K562 (cell line): ENCODE data around the gene CRABP2. TPM values are rescaled to one million over a fixed set of nuclear protein-coding genes. Genes with fewer than 3 reads are reported as not detected.

ENCODE experiments used
- ARID4B ChIP-seq: sonication (generic); formaldehyde crosslinking; IDR thresholded peaks from 2 replicates; pipeline ENCODE4 v1.8.0; 2022; ENCODE audit warnings: mild to moderate bottlenecking, missing genetic modification reagents
- BRD9 ChIP-seq: fragments of 450-650 bp; IDR thresholded peaks from 2 replicates; pipeline ENCODE4 v1.6.1; 2018; ENCODE audit warnings: low read depth; ENCODE audit not compliant: partially characterized antibody
- C11orf30 ChIP-seq: fragments of 450-650 bp; IDR thresholded peaks from 2 replicates; pipeline ENCODE4 v1.6.1; 2016; ENCODE audit warnings: low read depth, mild to moderate bottlenecking
- CTBP1 ChIP-seq: fragments of 450-650 bp; IDR thresholded peaks from 2 replicates; pipeline ENCODE4 v1.6.1; 2016; ENCODE audit warnings: borderline replicate concordance
- FOXP1 ChIP-seq: sonication (generic); formaldehyde crosslinking; IDR thresholded peaks from 2 replicates; pipeline ENCODE4 v1.8.0; 2022; ENCODE audit warnings: mild to moderate bottlenecking, missing genetic modification reagents
- HNRNPL ChIP-seq: fragments of 200-400 bp; formaldehyde crosslinking; IDR thresholded peaks from 2 replicates; pipeline ENCODE4 v1.6.1; 2017; ENCODE audit warnings: low read depth, mild to moderate bottlenecking, low read length
- MLLT1 ChIP-seq, 2 experiments: fragments of 450-650 bp; IDR thresholded peaks; 2 replicates each; pipeline ENCODE4 v1.6.1; 2016
- NR4A1 ChIP-seq, 2 experiments: fragments of 250-450 bp in 1 of 2; fragments of 450-650 bp in 1 of 2; sonication (Bioruptor Pico) in 1 of 2; IDR thresholded peaks; 2 replicates each; pipeline versions ENCODE4 v1.4.0 to v1.6.1; 2016 to 2020; ENCODE audit warnings: mild to moderate bottlenecking in 2 of 2, missing compliant biosample characterization in 1 of 2, missing genetic modification characterization in 1 of 2, moderate library complexity in 1 of 2
- POLR2A ChIP-seq: fragments of 450-650 bp; conservative IDR thresholded peaks from 2 replicates; pipeline ENCODE4 v1.6.1; 2016
- RB1 ChIP-seq: fragments of 450-650 bp; IDR thresholded peaks from 2 replicates; pipeline ENCODE4 v1.6.1; 2017; ENCODE audit warnings: low read depth, mild to moderate bottlenecking
- RBM39 ChIP-seq: fragments of 200-400 bp; formaldehyde crosslinking; optimal IDR thresholded peaks from 2 replicates; pipeline ENCODE3; 2018; ENCODE audit warnings: low read depth, low read length
- SMC3 ChIP-seq: conservative IDR thresholded peaks from 2 replicates; pipeline ENCODE4 v1.6.1; 2011; ENCODE audit warnings: low read depth, low read length, improper control_type of control experiment; ENCODE audit not compliant: insufficient read depth
- SP1 ChIP-seq: sonication (generic); formaldehyde crosslinking; IDR thresholded peaks from 2 replicates; pipeline ENCODE4 v1.8.1; 2022; ENCODE audit warnings: mild to moderate bottlenecking, missing genetic modification reagents
- SRF ChIP-seq, 2 experiments: fragments of 250-450, 450-650 bp in 1 of 2; sonication (Bioruptor Pico) in 1 of 2; sonication (generic) in 1 of 2; formaldehyde crosslinking; IDR thresholded peaks; 2 replicates each; pipeline versions ENCODE4 v1.5.0 to v1.5.1; 2020 to 2022; ENCODE audit warnings: mild to moderate bottlenecking in 1 of 2, missing genetic modification reagents in 1 of 2
- TBP ChIP-seq: optimal IDR thresholded peaks from 2 replicates; pipeline ENCODE3; 2011; ENCODE audit warnings: low read depth, low read length, improper control_type of control experiment
- TFAP4 ChIP-seq: sonication (generic); formaldehyde crosslinking; IDR thresholded peaks from 2 replicates; pipeline ENCODE4 v1.8.0; 2022; ENCODE audit warnings: missing genetic modification reagents, mild to moderate bottlenecking, moderate library complexity, borderline replicate concordance
- TRIM28 ChIP-seq: fragments of 450-650 bp; IDR thresholded peaks from 2 replicates; pipeline ENCODE4 v1.6.1; 2017
- ZBTB12 ChIP-seq: fragments of 250-450 bp; sonication (Bioruptor Pico); IDR thresholded peaks from 2 replicates; pipeline ENCODE4 v1.4.0; 2020
- ZNF24 ChIP-seq: fragments of 450-650 bp; IDR thresholded peaks from 2 replicates; pipeline ENCODE4 v1.6.1; 2016
- polyA plus RNA-seq, 8 experiments: library from polyadenylated mRNA; depleted of rRNA in 4 of 8; stranded (reverse) in 5 of 8; unstranded in 3 of 8; fragments of >200 nt; fragmentation: Nextera tagmentation in 2 of 8; fragmentation: Illumina TruSeq in 1 of 8; extraction: Ambion mirVana in 2 of 8; extraction: Trizol in 1 of 8; gene quantifications; 2 replicates each; pipeline versions ENCODE4 v1.2.1 to v1.2.3, GENCODE V29; 2011 to 2014; ENCODE audit warnings: inconsistent platforms in 1 of 8, missing spikeins in 1 of 8
- total RNA-seq, 7 experiments: library from RNA; depleted of rRNA in 6 of 7; stranded (reverse); fragments of >200 nt in 6 of 7; fragmentation: Illumina TruSeq in 2 of 7; extraction: Trizol in 2 of 7; gene quantifications; 2 replicates each; pipeline versions ENCODE4 v1.2.1 to v1.2.3, GENCODE V29; 2011 to 2021; ENCODE audit warnings: low replicate concordance in 1 of 7

CRABP2 gene
- total and polyA plus RNA-seq, 9 of the 15 experiments (the other 6 are each of a cell fraction or from before 2014, with no cell fraction given) = 0.30 to 2.5 (median 0.82) TPM

- TF ChIP-seq ARID4B (0 out of 2 replicates have a peak, but pooled peaks have one; percentile 45), SRF (CRISPR knock-in tag; IDR thresholded peaks at IDR 0.05) (peak in 1 of 2 experiments; percentile 57; a peak in 1 of 4 replicates), CTBP1 (peak; percentile 74), TBP (peak; percentile 42), TFAP4 (peak; percentile 81), FOXP1 (CRISPR knock-in tag) (0 out of 2 replicates have a peak, but pooled peaks have one; percentile 49), ZNF24 (peak; percentile 30; the same call in 1 of the 2 replicates), SMC3 (peak; percentile 98), ZBTB12 (CRISPR knock-in tag) (no peak), MLLT1 (IDR thresholded peaks at IDR 0.05) (peak; percentile 26 to 75; a peak in 1 of 4 replicates), NR4A1 (CRISPR knock-in tag; IDR thresholded peaks at IDR 0.05) (0 out of 2 replicates have a peak, but pooled peaks have one; percentile 21), NR4A1 (tag; IDR thresholded peaks at IDR 0.05) (no peak), HNRNPL (no peak), POLR2A (no peak), TRIM28 (peak; percentile 18; the same call in 1 of the 2 replicates), BRD9 (peak; percentile 66), RB1 (peak; percentile 75; the same call in 1 of the 2 replicates), SP1 (peak; percentile 64), RBM39 (peak; percentile 65), C11orf30 (no peak)
Observed at GRCh38 chr1:156689035-156689952, 16.1 kb downstream of the CRABP2 start (continued).
